ENCODE measurements around the gene CYB561.

Gene CYB561

GRCh38 chr17:63450551-63450950 is 4.4 kb upstream of the CYB561 start:
- no peak for TF ChIP-seq CTCF (IDR thresholded peaks at IDR 0.05; ENCODE audit: insufficient read depth, low read length, missing control alignments)
- no peak overlapping the region for H3K4me3 ChIP-seq (ENCODE audit: low read depth, low read length)
- no peak for DNase-seq (ENCODE audit: low read depth, low spot score)
- ChIA-PET POLR2A (interaction anchor here (1.0 kb wide), 1 partner anchor 9 kb away, joined by 3 read pairs; no protein-coding TSS in a partner anchor), CTCF (interaction anchor here (0.8 to 1.6 kb wide), 3 partner anchors 11 to 28 kb away, joined by 3 to 5 read pairs (median 4); no protein-coding TSS in a partner anchor)

GRCh38 chr17:63448655-63449054 is 2.5 kb upstream of the CYB561 start:
- no peak overlapping the region for H3K4me3 ChIP-seq (ENCODE audit: low read depth, low read length)
- TF ChIP-seq CTCF (IDR thresholded peaks at IDR 0.05; ENCODE audit: insufficient read depth, low read length, missing control alignments) = no peak
- POLR2A ChIA-PET = no interaction called here
- CTCF ChIA-PET = interaction anchor here (1.8 kb wide), 1 partner anchor 22 kb away, joined by 7 read pairs; no protein-coding TSS in a partner anchor
- DNase-seq (ENCODE audit: low read depth, low spot score) = no peak

GRCh38 chr17:63447471-63448009 is 1.4 kb upstream of the CYB561 start:
- CTCF ChIA-PET = interaction anchor here (1.1 to 4.6 kb wide), 6 partner anchors 6 to 165 kb away, joined by 3 to 30 read pairs (median 10); no protein-coding TSS in a partner anchor
- H3K4me3 ChIP-seq (ENCODE audit: low read depth, low read length) = no peak overlapping the region
- no peak for DNase-seq (ENCODE audit: low read depth, low spot score)
- TF ChIP-seq CTCF (IDR thresholded peaks at IDR 0.05; ENCODE audit: insufficient read depth, low read length, missing control alignments) = no peak
- POLR2A ChIA-PET = interaction anchor here (1.1 kb wide), 1 partner anchor 15 kb away, joined by 3 read pairs; no protein-coding TSS in a partner anchor

GRCh38 chr17:63446753-63447470 is 806 bp upstream of the CYB561 start:
- TF ChIP-seq CTCF (IDR thresholded peaks at IDR 0.05; ENCODE audit: insufficient read depth, low read length, missing control alignments) = no peak
- CTCF ChIA-PET = interaction anchor here (1.1 to 4.6 kb wide), 6 partner anchors 7 to 165 kb away, joined by 3 to 30 read pairs (median 10); no protein-coding TSS in a partner anchor
- DNase-seq (ENCODE audit: low read depth, low spot score) = no peak
- POLR2A ChIA-PET = interaction anchor here (1.1 kb wide), 1 partner anchor 14 kb away, joined by 3 read pairs; no protein-coding TSS in a partner anchor
- H3K4me3 ChIP-seq (ENCODE audit: low read depth, low read length) = peak overlapping the region; percentile 50

GRCh38 chr17:63445571-63445953 is 544 bp downstream of the CYB561 start:
- peak overlapping the region; percentile 50 for H3K4me3 ChIP-seq (ENCODE audit: low read depth, low read length)
- POLR2A ChIA-PET = no interaction called here
- CTCF ChIA-PET = interaction anchor here (0.9 to 4.6 kb wide), 7 partner anchors 8 to 166 kb away, joined by 3 to 30 read pairs (median 10); no protein-coding TSS in a partner anchor
- no peak for DNase-seq (ENCODE audit: low read depth, low spot score)
- TF ChIP-seq CTCF (IDR thresholded peaks at IDR 0.05; ENCODE audit: insufficient read depth, low read length, missing control alignments) = no peak

- TF ChIP-seq CTCF (IDR thresholded peaks at IDR 0.05; ENCODE audit: insufficient read depth, low read length, missing control alignments) = no peak
- no peak overlapping the region for H3K4me3 ChIP-seq (ENCODE audit: low read depth, low read length)
- DNase-seq (ENCODE audit: low read depth, low spot score) = no peak
- CTCF ChIA-PET = interaction anchor here (0.8 to 4.6 kb wide), 10 partner anchors 9 to 167 kb away, joined by 3 to 30 read pairs (median 6); no protein-coding TSS in a partner anchor
- POLR2A ChIA-PET = no interaction called here
These were observed 1.0 kb downstream of the CYB561 start for GRCh38 chr17:63445065-63445464.
